ENCODE results near the gene POLRMT.

Gene POLRMT

DNA sequence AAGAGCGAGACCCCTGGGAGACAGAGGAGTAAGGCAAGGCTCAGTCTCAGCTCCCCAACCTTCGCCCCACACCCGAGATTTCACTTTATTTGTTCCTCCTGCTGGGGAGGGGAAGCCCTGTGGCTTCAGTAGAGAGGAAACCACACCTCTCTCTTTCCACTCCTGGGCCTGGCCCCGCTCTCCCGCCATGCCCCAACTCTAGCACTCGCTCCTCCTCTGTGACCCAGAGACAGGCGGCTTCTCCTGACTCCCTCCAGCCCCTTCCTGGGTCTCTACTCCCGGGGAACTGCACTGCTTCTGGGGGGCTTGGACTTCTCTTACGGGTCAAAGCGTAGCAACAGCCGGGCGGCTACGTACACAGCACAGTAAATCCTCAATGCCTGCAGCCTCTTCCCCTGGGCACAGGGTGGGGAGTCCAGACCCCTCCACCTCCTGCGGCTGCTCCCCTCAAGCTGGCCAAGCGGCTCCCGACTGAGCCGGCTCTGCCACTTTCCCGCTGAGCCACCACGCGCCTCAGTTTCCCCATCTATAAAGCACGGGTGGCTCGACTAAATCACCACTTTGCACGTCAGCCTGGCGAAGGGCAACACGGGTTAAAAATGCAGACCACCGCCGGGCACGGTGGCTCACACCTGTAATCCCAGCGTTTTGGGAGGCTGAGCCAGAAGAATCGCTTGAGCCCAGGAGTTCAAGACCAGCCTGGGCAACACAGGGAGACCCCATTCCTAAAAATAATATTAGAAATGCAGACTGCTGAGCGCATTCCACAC is 28.3 kb upstream of the POLRMT start:
- no peak for DNase-seq (ENCODE audit: low read depth)
- H3K4me3 ChIP-seq (replicated peaks; ENCODE audit: low read depth, low read length): peak overlapping the region; percentile 77
- TF ChIP-seq, protein P1, sequence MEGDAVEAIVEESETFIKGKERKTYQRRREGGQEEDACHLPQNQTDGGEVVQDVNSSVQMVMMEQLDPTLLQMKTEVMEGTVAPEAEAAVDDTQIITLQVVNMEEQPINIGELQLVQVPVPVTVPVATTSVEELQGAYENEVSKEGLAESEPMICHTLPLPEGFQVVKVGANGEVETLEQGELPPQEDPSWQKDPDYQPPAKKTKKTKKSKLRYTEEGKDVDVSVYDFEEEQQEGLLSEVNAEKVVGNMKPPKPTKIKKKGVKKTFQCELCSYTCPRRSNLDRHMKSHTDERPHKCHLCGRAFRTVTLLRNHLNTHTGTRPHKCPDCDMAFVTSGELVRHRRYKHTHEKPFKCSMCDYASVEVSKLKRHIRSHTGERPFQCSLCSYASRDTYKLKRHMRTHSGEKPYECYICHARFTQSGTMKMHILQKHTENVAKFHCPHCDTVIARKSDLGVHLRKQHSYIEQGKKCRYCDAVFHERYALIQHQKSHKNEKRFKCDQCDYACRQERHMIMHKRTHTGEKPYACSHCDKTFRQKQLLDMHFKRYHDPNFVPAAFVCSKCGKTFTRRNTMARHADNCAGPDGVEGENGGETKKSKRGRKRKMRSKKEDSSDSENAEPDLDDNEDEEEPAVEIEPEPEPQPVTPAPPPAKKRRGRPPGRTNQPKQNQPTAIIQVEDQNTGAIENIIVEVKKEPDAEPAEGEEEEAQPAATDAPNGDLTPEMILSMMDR (IDR thresholded peaks at IDR 0.05; ENCODE audit: low read length, missing control alignments): no peak

DNA sequence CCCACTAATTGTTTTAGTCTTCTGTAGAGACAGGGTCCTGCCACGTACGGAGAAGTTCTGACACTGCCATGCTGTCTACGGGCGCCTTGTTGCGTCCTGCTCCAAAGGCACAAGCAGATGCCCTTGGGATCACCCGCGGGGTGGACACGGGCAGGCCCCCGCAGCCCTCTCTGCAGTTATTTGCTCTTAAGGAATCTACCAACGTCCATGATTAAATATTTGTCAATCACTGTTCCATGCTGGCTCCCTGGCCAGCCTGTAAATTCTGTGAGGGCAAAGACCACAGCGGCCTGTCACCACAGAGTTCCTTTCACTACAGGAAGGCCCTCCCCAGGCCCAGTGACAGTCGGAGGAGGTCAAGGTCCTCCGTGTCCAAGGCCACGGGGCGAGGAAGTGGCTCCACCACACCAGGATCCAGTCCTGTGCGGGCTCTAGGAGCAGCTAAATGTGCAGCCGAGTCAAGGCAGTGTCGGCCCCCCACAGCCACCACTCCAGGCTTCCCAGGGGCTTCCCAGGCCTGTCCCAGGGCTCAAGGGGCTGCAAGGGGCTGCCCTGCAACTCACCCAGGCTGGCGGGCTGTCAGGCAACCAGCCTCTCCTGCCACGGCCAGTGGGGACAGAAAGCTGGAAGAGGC is 27.6 kb upstream of the POLRMT start:
- peak overlapping the region; percentile 77 for H3K4me3 ChIP-seq (replicated peaks; ENCODE audit: low read depth, low read length)
- TF ChIP-seq, protein P1 (IDR thresholded peaks at IDR 0.05; ENCODE audit: low read length, missing control alignments): no peak
- DNase-seq (ENCODE audit: low read depth): no peak

DNA sequence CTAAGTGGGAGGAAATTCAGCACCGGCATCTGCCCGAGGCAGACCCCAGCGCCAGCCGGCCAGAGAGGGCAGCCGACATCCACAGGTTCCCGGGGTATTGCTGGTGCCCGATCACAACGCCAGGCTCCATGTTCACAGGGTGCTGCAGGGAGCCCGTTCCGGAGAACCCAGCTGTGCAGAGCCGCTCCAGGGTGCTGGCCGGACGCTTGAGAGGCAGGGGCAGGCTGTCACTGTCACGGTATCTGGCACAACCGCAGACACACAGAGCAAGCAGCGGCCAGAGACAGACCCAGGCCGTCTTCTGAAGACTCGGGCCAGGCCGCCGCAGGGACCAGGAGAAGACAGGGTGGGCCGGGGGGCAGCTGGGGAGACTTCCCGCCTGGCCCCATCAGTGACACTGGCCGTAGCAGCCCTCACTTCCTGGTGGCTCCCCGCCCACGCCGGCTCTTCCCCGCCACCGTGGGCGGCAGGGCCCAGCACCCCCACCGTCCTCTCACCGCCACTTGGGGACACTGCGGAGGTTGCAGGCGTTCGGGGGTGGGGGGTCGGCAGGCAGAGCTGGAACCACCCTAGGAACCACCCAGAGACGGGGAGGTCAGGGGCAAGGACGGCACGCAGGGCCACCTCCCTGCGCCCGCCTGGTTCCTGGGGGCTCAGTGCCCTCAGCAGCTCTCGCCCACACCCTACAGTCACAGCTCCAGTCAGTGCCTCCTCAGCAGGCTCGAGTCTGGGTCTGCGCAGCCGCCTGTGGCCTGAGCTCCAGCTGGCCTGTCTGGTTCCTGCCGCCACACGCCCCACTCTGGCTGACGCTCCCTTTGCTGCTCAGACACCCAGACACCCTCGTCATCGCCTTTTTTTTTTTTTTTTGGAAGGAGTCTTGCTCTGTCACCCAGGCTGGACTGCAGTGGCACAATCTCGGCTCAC is 25.8 kb upstream of the POLRMT start:
- no peak overlapping the region for H3K4me3 ChIP-seq (replicated peaks; ENCODE audit: low read depth, low read length)
- TF ChIP-seq, protein P1 (IDR thresholded peaks at IDR 0.05; ENCODE audit: low read length, missing control alignments): no peak
- DNase-seq (ENCODE audit: low read depth): no peak

DNA sequence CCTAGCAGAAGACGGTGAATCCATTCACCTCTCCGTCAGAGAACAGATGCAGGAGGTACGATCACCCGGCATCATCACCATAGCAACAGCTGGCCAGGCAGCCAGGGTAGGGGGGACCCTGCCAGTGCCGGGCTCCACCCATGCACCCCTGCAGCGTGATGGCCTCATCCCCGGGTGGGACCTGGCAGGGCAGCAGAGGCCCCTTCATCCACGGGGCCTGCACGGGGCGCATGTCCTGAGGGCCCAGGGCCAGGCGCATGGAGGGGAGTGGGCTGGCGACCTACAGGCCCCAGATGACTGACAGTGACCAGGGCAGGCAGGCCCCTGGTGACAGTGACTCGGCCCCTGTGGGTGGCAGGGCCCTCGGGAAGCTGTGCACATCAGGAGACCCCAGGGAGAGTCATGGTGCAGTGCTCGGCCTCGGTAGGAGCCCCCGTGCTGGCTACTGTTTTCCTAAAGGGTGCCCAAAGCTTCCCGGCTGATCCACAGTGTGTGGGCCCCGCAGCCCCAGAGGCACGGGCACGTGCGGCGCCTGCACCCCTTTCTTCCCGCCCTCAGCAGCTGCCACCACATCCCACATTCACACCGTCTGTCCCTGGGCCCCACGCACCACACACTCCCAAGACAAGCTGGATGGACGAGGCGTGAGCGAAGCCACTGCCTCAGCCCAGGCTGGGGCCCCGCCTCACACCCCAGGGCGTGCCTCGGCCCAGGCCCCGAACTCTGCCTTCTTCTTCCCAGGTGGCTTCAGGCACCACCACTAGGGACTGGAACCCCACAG is 24.9 kb upstream of the POLRMT start:
- DNase-seq (ENCODE audit: low read depth): no peak
- H3K4me3 ChIP-seq (replicated peaks; ENCODE audit: low read depth, low read length): no peak overlapping the region
- TF ChIP-seq, protein P1 (IDR thresholded peaks at IDR 0.05; ENCODE audit: low read length, missing control alignments): no peak

DNA sequence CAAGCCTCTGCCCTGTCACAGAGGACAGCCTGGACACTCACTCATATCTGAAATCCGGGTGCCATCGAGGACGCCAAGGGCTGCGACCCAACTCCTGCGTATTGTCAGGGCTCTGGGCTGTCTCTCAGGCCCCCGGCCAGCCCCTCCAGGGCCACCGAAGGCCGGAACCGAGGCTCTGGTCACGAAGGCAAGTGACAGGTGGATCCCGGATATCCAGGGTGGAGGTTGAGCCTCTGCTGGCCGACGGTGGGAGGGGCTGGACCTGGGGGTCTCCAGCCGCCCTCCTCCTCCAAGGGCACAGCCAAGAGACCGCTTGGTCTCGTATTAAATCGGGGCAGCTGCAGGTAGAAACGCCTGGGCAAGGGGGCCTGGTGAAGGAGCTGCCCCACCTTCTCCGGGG is 24.3 kb upstream of the POLRMT start:
- no peak overlapping the region for H3K4me3 ChIP-seq (replicated peaks; ENCODE audit: low read depth, low read length)
- TF ChIP-seq, protein P1 (IDR thresholded peaks at IDR 0.05; ENCODE audit: low read length, missing control alignments): no peak
- DNase-seq (ENCODE audit: low read depth): no peak
